Activated T-cell treated with anti-CD3 and anti-CD28 coated beads for 24 hours (primary cell): Measurements from ENCODE around the gene SFT2D1.
A peak's percentile ranks its signal among the peaks of the same experiment; 100 is the strongest.
"Not testable (repeated sequence)": the region's sequence is repeated elsewhere in the genome, so short reads cannot be mapped to it uniquely, and the experiment has no call there.

Source experiments
- DNase-seq: peaks from one replicate; pipeline ENCODE4 v3.0.0-alpha.2; 2020; ENCODE audit warnings: low read depth

The SFT2D1 gene

GRCh38 chr6:166342349-166343149 is at the start of gene SFT2D1:
Gene SFT2D1 (minus strand): TSS chr6:166342545. CDS start chr6:166342481, 64 bp downstream.
- DNase-seq = peak; percentile 77

GRCh38 chr6:166389119-166389518 is 46.8 kb upstream of the SFT2D1 start:
- DNase-seq = no peak

GRCh38 chr6:166388290-166389004 is 46.1 kb upstream of the SFT2D1 start:
- DNase-seq = no peak

GRCh38 chr6:166387642-166388289 is 45.4 kb upstream of the SFT2D1 start:
- no peak for DNase-seq

- not testable (repeated sequence) for DNase-seq
Measured at GRCh38 chr6:166387098-166387497, 44.8 kb upstream of the SFT2D1 start.

- no peak for DNase-seq
Measured at GRCh38 chr6:166386111-166386510, 43.8 kb upstream of the SFT2D1 start.

- DNase-seq = not testable (repeated sequence)
Measured at GRCh38 chr6:166383802-166384363, 41.5 kb upstream of the SFT2D1 start.

- DNase-seq = peak; percentile 97
Measured at GRCh38 chr6:166382933-166383801, 40.8 kb upstream of the SFT2D1 start, which contains the start of gene MPC1. Gene MPC1 (minus strand): TSS chr6:166382940. CDS start chr6:166382876, 64 bp downstream.

- no peak for DNase-seq
Measured at GRCh38 chr6:166382500-166382932, 40.2 kb upstream of the SFT2D1 start.

- peak; percentile 55 for DNase-seq
Measured at GRCh38 chr6:166381733-166382499, 39.6 kb upstream of the SFT2D1 start.

- no peak for DNase-seq
Measured at GRCh38 chr6:166381381-166381732, 39.0 kb upstream of the SFT2D1 start.

- no peak for DNase-seq
Measured at GRCh38 chr6:166379800-166380199, 37.5 kb upstream of the SFT2D1 start.

- DNase-seq = no peak
Measured at GRCh38 chr6:166379103-166379586, 36.8 kb upstream of the SFT2D1 start.

GRCh38 chr6:166377721-166378120 is 35.4 kb upstream of the SFT2D1 start:
- DNase-seq = no peak

GRCh38 chr6:166375013-166375412 is 32.7 kb upstream of the SFT2D1 start:
- DNase-seq = no peak

- no peak for DNase-seq
Measured at GRCh38 chr6:166370489-166370888, 28.1 kb upstream of the SFT2D1 start.

- DNase-seq = no peak
Measured at GRCh38 chr6:166369782-166370181, 27.4 kb upstream of the SFT2D1 start.

- no peak for DNase-seq
Measured at GRCh38 chr6:166366921-166367320, 24.6 kb upstream of the SFT2D1 start.

GRCh38 chr6:166365806-166366205 is 23.5 kb upstream of the SFT2D1 start:
- DNase-seq = no peak

- no peak for DNase-seq
Measured at GRCh38 chr6:166365221-166365620, 22.9 kb upstream of the SFT2D1 start.
